ENCODE data around the gene BMP4.

BMP4 gene

DNA sequence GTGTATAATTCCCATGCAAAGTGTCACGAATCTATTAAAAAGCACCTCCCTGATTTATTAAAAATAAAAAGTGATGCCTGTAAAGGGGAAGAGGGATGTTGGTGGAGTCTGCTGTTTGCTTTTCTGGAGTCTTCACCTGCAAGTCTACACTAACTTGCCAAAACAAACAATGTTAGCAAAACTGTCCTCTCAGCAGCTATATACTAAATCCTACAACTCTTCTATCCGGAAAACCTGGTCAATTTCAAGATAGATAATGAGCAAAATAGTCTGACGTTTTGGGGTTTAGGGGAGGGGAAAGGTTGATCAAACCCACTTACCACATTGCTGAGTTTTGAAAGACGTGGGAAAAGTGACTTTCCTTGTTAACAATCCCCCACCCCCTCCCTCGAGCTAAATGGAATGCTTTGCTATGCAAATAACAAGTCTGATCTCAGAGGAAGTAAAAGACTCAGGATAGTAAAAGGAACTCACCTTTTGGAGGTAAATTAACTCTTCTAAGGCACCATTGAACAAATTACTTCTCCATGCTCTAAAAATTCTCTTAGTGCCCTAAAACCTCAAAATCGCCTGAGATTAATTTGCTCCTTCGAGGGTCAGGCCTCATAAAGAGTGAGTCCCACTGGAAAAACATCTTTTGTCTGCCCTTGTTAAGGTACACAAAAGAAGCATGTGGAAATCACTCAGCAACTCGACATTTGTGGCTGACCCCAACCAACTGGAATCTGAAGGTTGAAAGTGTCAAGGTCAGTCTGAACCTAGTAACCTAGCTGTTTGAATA lies 13.5 kb downstream of the BMP4 start:
- no peak for DNase-seq

DNA sequence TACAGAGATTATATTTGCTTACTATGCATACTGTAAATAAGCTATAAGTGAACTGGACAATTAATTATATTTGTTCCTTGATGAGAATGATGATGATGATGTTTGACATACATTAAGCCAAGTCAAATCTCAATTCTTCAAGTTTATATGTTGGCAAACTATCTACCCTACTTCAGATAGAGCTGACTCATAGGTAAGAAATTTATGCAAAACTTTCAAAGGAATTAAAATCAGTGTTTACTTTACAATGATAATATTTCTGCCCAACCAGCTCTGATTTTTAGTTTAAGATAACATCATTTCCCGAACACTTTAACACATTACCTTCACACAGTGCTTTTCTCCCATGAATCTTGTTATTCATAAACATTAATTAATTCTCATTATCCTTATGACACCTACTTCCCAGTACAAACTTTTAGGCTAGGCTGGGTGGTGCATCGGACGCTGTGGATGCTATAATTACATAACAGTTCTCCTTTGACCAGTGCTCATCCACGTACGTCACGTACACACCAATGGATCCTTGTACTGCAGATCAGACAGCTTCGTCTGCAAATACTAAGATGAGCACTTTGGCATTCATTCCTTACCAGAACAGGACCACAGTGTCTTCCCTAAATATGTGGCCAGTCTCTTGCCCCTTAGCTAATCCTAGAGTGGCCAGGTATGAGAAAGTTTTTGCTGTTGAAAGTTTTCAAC lies 18.3 kb downstream of the BMP4 start:
- no peak for DNase-seq

DNA sequence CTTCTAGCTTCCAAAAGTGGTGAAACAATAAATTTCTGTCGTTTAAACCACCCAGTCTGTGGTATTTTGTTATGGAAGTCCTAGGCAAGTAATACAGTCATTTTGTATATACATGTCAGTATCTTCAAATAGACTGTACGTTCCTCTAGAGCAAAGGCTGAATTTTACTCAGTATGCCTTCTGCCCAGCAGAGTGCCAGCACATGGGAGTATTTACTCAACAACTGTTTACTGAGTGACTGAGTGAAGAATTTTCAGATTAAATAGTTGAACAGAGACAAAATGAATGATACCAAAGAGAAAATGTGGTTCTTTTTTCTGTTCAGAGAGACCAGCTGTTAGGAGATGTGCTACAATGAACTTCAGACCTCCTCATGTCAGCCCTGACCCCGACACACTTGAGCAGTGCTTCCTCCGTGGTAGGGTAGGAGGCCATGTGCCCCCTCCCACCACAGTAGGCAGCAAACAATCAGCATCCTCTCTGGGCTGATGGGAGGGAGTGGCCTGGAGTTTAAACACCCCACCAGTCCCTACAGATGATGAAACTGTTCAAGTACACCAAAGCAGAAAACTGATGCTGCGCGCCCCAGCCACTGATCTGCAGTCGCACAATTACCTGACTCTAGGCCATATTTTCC lies 21.7 kb downstream of the BMP4 start:
- no peak for DNase-seq

DNA sequence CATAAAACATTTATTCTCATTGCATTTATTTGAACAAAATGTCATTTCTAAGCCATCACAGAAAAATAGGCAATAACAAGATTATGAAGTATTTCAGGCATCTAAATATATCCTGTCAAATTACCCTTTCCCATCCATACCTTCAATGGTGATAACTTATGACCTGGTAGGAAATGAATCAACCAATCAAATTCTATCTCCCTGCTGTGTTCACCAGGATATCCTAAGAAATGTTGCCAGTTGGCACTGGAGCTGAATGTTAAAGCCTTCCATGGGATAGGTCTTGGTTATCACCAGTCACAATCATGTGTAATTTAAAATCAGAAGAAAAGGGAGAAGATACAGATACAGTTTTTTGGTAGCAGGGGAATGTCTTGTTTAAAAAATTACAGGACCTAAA lies 23.7 kb downstream of the BMP4 start:
- no peak for DNase-seq

DNA sequence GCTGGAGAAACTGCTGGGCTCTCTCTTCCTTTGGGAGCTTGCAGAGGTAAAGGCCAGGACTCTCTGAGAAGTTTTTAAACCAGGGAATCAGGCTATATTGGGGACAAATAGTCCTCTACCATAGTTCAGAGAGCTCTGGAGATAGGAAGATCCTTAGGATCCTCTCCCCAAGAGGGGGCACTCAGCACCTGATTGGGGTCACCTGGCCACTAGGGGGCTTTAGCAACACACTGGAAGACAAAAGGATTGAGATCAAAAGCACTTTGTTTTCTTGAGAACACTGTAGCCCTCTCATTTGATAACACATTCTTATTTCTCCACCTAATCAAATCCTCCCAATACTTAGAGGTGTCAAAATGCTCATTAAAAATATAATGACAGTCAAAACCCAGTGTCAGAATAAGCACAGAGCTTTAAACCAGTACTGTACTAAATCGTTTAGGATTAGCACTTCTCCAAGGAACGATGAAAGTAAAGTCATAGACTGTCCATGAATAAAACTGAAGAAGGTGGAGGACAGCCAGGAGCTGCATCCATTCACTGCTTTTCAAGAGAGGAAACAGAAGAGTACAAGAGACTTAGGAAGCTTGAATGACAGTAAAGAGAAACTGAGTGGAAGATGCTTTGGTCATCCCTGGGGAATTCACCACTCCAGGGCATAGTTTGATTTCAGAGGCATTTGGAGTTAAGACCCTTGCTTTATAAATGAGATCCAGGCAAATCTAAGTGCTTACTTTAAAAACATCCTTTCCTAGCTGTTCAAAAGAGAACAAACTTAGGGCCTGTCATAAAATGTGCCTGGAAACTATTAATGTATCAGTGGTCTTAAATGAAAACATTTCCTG lies 26.5 kb downstream of the BMP4 start:
- no peak for DNase-seq

DNA sequence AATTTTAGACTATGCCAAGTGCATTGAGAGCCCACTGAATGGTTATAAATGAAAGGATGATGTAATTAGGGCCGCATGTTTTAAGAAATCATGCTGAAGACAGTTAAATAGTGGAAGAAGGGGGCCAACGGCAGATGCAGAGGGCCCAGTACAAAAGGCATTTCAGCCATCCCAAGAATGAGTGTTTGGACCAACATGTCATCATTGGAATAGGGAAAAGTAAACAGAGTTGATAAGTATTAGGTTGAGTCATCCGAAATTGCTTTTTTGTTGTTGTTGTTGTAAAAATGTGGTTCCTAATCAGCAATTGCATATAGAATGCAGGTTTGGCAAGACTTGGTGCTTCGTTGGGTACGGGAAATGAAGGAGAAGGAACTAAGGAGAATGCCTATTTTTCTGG lies 29.5 kb downstream of the BMP4 start:
- no peak for DNase-seq

DNA sequence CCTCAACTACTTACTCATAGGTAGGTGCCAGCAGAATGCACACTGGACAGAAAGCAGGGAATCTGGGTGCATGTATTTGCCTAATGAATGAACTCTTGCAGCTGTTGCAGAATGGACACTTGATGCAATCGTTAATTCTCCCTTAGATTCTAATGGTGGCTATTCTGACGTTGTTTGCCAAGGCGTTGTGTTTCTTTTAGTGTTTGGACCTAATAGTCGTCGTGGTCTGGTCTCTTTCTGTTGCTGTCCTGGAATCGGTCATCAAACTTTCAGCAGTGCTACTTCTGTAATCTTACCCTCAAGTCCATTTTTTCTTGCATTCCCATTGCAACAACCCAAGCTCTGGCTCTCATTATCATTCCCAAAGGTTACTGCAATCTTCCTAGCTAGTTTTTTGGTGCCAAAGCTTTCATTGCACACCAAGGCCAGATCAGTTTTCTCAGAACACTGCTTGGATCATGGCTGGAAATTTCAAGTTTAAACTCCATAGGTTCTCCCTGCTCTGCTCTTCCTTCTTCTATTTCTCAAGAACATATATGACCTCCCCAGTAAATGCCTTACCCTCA lies 31.3 kb downstream of the BMP4 start:
- DNase-seq, result no peak

DNA sequence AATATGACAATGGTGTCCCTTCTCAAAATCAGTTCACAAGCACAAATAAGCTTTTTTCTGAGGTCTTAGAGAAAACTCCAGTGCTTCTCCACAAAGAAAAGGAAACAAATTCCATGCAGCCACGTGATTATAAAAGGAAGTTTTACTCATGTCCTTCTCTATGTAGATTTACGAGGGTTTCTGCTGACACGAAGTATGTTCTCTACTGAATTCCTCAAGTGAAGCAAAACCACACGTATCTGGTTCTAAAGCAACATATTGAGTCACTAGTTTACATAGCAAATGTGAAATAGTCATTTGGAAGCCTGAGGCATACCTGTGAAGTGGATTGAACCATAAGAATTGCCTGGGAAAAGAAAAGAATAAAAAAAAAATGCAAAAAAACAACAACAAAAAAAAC lies 31.9 kb downstream of the BMP4 start:
- peak; percentile 50 for DNase-seq

DNA sequence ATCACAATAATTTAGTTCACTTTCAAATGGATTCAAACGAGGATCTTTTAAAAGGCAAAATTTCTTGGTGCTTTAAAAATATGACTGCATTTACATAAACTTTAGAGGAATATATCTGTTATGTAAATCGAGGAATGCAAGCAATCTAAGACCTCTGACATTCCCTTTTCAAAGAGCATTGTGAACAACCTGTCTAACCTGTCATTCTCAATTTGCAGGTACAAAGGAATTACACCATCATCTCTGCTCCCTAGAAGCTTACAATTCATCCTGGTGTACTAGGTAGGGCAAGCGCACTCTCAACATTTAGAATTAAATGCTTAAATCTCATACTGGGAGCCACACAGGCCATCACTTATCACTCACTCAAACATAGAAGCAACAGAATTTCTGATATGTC lies 35.6 kb downstream of the BMP4 start:
- DNase-seq, result no peak

DNA sequence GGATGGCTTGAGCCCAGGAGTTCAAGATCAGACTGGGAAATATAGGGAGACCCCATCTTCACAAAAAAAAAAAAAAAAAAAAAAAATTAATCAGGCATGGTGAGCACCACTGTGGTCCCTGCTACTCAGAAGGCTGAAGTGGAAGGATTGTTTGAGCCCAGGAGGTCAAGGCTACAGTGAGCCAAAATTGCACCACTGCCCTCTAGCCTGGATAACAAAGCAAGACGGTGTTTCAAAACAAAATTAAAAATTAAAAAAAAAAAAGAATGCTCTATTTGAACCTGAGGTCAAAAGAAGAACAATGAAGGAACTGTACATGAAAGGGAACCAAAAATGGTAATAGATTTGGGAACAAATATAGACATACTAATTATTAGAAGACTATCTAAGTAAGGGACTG lies 40.4 kb downstream of the BMP4 start:
- no peak for DNase-seq

DNA sequence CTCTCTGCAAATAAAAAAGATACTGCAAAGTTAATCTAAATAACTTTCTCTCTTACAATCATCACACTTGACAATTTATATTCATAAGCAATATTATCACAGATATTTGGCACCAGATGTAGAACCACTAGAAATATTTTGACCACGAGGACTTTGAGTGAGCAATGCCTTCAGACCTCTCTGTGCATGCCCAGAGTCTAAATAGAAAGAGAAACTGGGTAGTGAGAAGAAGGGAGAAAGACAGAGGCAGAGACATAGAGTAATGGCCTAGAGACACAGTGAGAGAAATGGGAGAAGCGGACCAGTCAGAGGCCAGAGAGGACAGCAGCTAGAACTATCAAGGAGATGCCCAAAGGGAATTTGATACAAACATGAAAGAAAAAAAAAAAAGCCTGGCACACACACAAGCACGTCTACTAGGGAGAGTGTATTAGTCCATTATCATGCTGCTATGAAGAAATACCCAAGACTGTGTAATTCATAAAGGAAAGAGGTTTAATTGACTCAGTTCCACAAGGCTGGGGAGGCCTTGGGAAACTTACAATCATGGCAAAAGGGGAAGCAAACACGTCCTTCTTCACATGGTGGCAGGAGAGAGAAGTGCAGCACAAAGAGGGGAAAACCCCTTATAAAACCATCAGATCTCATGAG lies 41.1 kb downstream of the BMP4 start:
- DNase-seq, result no peak

DNA sequence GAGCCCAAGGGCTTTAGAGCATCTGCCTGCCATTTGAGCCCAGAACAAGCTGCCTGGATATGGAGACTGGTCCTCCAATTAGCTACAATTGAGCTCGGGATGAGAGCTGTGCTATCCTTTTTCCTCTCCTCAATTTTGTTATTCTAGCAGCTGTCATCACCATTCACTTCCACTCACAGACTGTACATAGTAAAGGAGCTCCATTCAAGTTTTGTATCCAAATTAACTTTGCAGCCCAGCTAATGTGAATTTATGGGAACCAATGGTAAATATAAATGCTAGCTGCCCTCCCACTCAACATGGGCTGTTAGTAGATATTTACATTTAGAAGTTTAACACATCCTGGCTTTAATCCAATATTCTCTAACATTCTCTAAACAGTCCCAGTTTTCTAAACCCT lies 44.6 kb downstream of the BMP4 start:
- no peak for DNase-seq

DNA sequence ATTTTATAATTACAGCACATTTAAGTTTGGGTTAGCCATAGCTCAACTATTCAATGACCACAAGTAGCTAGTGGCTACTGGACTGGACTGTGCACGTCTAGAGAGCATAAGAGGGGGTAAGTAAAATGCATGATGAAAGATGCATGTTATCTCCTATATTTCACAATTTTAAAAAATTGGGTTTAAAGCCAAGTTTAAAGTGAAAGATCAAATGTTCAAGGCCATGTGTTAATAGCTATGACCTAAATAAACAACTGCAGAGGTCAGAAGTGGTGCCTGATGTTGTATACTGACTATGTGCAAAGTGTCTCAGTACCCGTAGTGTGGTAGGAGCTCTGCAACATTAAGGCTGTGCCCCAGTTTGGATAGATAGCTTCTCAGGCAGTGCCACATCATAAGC lies 48.2 kb downstream of the BMP4 start:
- no peak for DNase-seq

DNA sequence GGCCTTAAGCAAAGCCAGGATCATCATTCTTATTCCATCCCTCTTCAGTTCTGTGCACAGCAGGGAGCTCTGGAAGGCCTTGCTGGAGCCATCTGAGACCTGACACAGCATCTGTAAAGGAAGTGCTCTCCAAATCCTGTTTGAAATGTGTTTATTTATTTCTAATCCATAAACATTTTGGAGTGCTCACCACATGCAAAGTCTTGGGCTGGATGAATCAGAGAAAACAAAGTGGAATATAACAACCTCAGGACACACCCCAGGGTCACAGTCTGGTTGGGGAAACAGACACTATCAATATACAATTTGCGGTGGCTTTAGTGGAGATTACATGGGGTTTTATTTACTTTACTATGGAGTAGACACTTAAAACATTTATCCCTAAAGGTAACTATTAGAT lies 54.3 kb downstream of the BMP4 start:
- DNase-seq, result no peak

DNA sequence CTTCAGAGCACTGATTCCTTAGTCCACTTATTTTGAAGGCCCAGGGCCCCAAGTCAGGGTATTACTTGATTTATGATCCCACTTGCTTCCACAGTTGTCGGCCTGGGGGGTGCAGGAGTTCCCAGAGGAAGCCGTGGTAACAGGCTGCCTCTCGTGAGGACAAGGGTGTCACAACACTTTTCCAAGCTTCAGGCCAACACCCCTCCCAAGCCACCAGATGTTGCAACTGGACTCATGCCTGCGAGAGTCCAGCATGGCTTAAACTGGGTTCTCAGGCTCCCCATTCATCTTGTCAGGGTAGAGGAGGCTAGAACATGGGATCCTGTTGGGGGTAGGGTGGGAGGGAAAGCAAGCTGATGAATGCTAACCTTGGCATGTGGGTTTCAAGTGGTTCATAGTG lies 56.1 kb downstream of the BMP4 start:
- DNase-seq, result no peak
